SU-DHL-6 (cell line): Measurements from ENCODE around the gene RCCD1.

ENCODE experiments used
- H2AFZ ChIP-seq: fragments of 200-600 bp; sonication (generic); 2 replicates; pipeline ENCODE4 v1.6.1; 2014; ENCODE audit warnings: low read depth, mild to moderate bottlenecking, moderate library complexity, mixed read lengths, antibody characterized with exemption, low read length; ENCODE audit not compliant: severe bottlenecking
- H3F3A ChIP-seq: fragments of 200-600 bp; shearing (Covaris generic); 2 replicates; pipeline ENCODE4 v1.6.0; 2016; ENCODE audit warnings: antibody characterized with exemption, mild to moderate bottlenecking; ENCODE audit not compliant: insufficient read depth
- H3K27ac ChIP-seq: fragments of 200-600 bp; sonication (generic); 2 replicates; pipeline ENCODE4 v1.5.1; 2016; ENCODE audit warnings: low read depth, mild to moderate bottlenecking, low read length, moderate library complexity, mixed read lengths
- H3K27me3 ChIP-seq: fragments of 200-600 bp; sonication (generic), shearing (Covaris generic); 2 replicates; pipeline ENCODE4 v1.6.0; 2014; ENCODE audit warnings: mild to moderate bottlenecking, low read length
- H3K36me3 ChIP-seq: fragments of 200-600 bp; sonication (generic); 2 replicates; pipeline ENCODE4 v1.6.1; 2014; ENCODE audit warnings: mild to moderate bottlenecking, low read length, mixed read lengths
- H3K4me2 ChIP-seq: fragments of 300-600, 200-600 bp; shearing (Covaris generic), sonication (generic); 2 replicates; pipeline ENCODE4 v1.6.0; 2014; ENCODE audit warnings: low read length, low read depth, mild to moderate bottlenecking; ENCODE audit not compliant: poor library complexity, severe bottlenecking
- H3K4me3 ChIP-seq: fragments of 200-600 bp; sonication (generic); 2 replicates; pipeline ENCODE4 v1.5.1; 2014; ENCODE audit warnings: antibody characterized with exemption, low read length, mild to moderate bottlenecking, mixed read lengths; ENCODE audit not compliant: insufficient read depth, poor library complexity, severe bottlenecking
- H3K79me2 ChIP-seq: fragments of 200-600 bp; sonication (generic); 2 replicates; pipeline ENCODE4 v1.6.1; 2014; ENCODE audit warnings: mild to moderate bottlenecking, low read length, moderate library complexity; ENCODE audit not compliant: insufficient read depth
- H3K9ac ChIP-seq: fragments of 200-600 bp; sonication (generic); 2 replicates; pipeline ENCODE4 v1.7.0; 2014; ENCODE audit warnings: mild to moderate bottlenecking, low read length
- H3K9me2 ChIP-seq: fragments of 200-600 bp; sonication (generic); replicated peaks from 2 replicates; pipeline ENCODE4 v1.6.1; 2014; ENCODE audit warnings: low read length; ENCODE audit not compliant: insufficient read depth
- H3K9me3 ChIP-seq: fragments of 200-600 bp; sonication (generic); 2 replicates; pipeline ENCODE4 v1.6.1; 2014; ENCODE audit warnings: low read length, mixed read lengths; ENCODE audit not compliant: insufficient read depth
- H4K20me1 ChIP-seq: fragments of 200-600 bp; sonication (generic); 2 replicates; pipeline ENCODE4 v1.6.1; 2014; ENCODE audit warnings: low read depth, mild to moderate bottlenecking, antibody characterized with exemption, low read length, moderate library complexity, mixed read lengths
- CTCF ChIP-seq: fragments of 200-600 bp; sonication (generic); IDR thresholded peaks from one replicate; pipeline ENCODE4 v1.5.1; 2017; ENCODE audit warnings: antibody characterized with exemption, mild to moderate bottlenecking, low read length, moderate library complexity; ENCODE audit not compliant: insufficient read depth, poor library complexity, severe bottlenecking
- EZH2phosphoT487 ChIP-seq: fragments of 200-600 bp; sonication (generic), shearing (Covaris generic); conservative IDR thresholded peaks from 2 replicates; pipeline ENCODE4 v1.6.1; 2018; ENCODE audit warnings: mild to moderate bottlenecking, antibody characterized with exemption, low read length, moderate library complexity, mixed read lengths

RCCD1 gene

DNA sequence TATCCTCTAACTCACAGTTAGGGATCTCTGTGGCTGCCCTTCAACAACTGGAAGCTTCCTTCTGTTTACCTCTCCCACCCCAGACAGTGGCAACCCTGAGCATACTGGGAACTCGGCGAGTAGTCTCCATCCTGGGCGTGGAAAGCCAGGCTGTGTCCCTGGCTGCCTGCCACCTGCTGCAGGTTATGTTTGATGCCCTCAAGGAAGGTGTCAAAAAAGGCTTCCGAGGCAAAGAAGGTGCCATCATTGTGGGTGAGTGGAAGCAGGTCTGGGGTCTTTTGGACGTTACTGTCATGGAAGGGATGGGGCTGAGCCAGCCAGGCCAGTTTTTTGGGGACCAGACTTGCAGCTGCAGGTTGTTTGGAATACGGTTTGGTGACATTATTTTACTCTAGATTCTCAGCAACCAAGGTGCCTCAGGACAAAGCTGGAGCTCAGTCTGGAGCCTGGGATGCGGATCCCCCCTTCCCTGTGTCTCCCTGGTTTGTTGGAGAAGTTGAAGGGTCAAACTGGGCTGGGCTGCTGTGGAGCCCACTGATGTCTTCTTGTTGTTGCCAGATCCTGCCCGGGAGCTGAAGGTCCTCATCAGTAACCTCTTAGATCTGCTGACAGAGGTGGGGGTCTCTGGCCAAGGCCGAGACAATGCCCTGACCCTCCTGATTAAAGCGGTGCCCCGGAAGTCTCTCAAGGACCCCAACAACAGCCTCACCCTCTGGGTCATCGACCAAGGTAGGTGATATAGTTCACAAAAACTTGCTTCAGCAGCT is 12.1 kb upstream of the RCCD1 start:
- H3K27ac ChIP-seq, result no peak overlapping the region
- no peak overlapping the region for H3K4me2 ChIP-seq
- no peaks in the 10 kb centered on the region for H3F3A ChIP-seq
- H3K4me3 ChIP-seq, result no peak overlapping the region
- H3K9me3 ChIP-seq, result no peaks in the 10 kb centered on the region
- TF ChIP-seq CTCF (no peak), EZH2phosphoT487 (no peak)
- H3K36me3 ChIP-seq, result peaks cover 13% of the 10 kb centered on the region; the same call in 1 of the 2 replicates
- no peak overlapping the region for H3K9ac ChIP-seq
- H3K79me2 ChIP-seq, result no peaks in the 10 kb centered on the region
- no peaks in the 10 kb centered on the region for H3K27me3 ChIP-seq
- no peak overlapping the region for H2AFZ ChIP-seq
- no peaks in the 10 kb centered on the region for H3K9me2 ChIP-seq
- H4K20me1 ChIP-seq, result no peaks in the 10 kb centered on the region

DNA sequence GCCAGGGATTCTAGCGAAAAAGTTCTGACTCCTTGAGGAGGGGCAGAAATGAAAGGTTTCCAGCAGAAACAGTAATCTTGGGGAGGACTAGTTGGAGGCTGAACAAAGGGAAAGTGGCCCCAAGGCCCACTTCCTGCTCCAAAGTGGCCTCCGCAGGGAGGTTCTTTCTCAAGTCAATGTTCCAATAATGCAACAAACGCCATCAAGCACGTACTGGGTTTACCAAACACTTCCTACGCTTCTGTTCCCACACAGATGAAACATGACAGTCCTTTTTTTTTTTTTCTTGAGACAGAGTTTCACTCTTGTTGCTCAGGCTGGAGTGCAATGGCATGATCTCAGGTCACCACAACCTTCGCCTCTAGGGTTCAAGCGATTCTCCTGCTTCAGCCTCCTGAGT is 9.6 kb upstream of the RCCD1 start:
- no peaks in the 10 kb centered on the region for H4K20me1 ChIP-seq
- H2AFZ ChIP-seq, result no peak overlapping the region
- no peak overlapping the region for H3K4me2 ChIP-seq
- H3K9me3 ChIP-seq, result no peaks in the 10 kb centered on the region
- no peaks in the 10 kb centered on the region for H3K79me2 ChIP-seq
- no peak for TF ChIP-seq EZH2phosphoT487
- no peak for TF ChIP-seq CTCF
- H3K27me3 ChIP-seq, result no peaks in the 10 kb centered on the region
- no peaks in the 10 kb centered on the region for H3F3A ChIP-seq
- no peaks in the 10 kb centered on the region for H3K9me2 ChIP-seq
- no peak overlapping the region for H3K4me3 ChIP-seq
- no peaks in the 10 kb centered on the region for H3K36me3 ChIP-seq
- no peak overlapping the region for H3K9ac ChIP-seq
- H3K27ac ChIP-seq, result no peak overlapping the region

- Histone ChIP-seq H3K4me2 (no peak overlapping the region), H3K9ac (no peak overlapping the region), H3K36me3 (no peaks in the 10 kb centered on the region), H3F3A (no peaks in the 10 kb centered on the region), H3K9me2 (no peaks in the 10 kb centered on the region), H2AFZ (no peak overlapping the region), H3K4me3 (no peak overlapping the region), H3K27ac (no peak overlapping the region), H4K20me1 (no peaks in the 10 kb centered on the region), H3K9me3 (no peaks in the 10 kb centered on the region), H3K27me3 (no peaks in the 10 kb centered on the region), H3K79me2 (no peaks in the 10 kb centered on the region)
- no peak for TF ChIP-seq CTCF
- no peak for TF ChIP-seq EZH2phosphoT487
Measured at GRCh38 chr15:90946538-90946937, 8.1 kb upstream of the RCCD1 start.
